Retinal pigment epithelial cell (primary cell): ENCODE results near the gene NRG4.
"Not testable (repeated sequence)": the region's sequence is repeated elsewhere in the genome, so short reads cannot be mapped to it uniquely, and the experiment has no call there.

Experiments
- DNase-seq: peaks from one replicate; pipeline ENCODE4 v3.0.0-alpha.2; 2010; ENCODE audit warnings: low read depth
- H3K4me3 ChIP-seq: 2 replicates; pipeline ENCODE4 v1.5.1; 2011; ENCODE audit warnings: mild to moderate bottlenecking, low read length, control low read depth, moderate library complexity
- TF ChIP-seq, protein P1 (sequence below): conservative IDR thresholded peaks from 2 replicates; pipeline ENCODE4 v1.5.1; 2011; ENCODE audit warnings: low read depth, low read length, control low read depth, inconsistent platforms

The NRG4 gene

GRCh38 chr15:75981149-75981815 lies 30.9 kb downstream of the NRG4 start:
- no peak for DNase-seq
- TF ChIP-seq, protein P1, sequence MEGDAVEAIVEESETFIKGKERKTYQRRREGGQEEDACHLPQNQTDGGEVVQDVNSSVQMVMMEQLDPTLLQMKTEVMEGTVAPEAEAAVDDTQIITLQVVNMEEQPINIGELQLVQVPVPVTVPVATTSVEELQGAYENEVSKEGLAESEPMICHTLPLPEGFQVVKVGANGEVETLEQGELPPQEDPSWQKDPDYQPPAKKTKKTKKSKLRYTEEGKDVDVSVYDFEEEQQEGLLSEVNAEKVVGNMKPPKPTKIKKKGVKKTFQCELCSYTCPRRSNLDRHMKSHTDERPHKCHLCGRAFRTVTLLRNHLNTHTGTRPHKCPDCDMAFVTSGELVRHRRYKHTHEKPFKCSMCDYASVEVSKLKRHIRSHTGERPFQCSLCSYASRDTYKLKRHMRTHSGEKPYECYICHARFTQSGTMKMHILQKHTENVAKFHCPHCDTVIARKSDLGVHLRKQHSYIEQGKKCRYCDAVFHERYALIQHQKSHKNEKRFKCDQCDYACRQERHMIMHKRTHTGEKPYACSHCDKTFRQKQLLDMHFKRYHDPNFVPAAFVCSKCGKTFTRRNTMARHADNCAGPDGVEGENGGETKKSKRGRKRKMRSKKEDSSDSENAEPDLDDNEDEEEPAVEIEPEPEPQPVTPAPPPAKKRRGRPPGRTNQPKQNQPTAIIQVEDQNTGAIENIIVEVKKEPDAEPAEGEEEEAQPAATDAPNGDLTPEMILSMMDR, result no peak
- H3K4me3 ChIP-seq, result no peak overlapping the region

- not testable (repeated sequence) for DNase-seq, H3K4me3 ChIP-seq
These were observed 35.5 kb downstream of the NRG4 start for GRCh38 chr15:75976766-75977165.

DNA sequence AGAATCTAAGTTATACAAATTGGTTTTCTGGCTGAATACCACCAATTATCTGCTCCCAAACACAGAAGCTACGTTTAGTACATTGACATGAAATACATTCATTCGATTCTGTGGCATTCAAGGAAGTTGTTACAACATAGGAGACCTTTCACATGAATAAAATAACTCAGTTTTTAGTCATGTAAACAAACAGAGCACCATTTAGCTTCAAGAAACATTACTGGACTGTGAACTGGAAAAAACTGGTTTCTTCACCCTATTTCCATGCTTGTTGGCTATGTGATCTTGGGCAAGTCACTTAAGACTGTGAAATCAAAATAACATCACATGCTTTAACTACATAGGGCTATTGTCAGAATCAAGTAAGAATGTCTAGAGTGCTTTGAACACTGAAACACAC lies 46.2 kb downstream of the NRG4 start:
- no peak for DNase-seq
- no peak overlapping the region for H3K4me3 ChIP-seq
- TF ChIP-seq, protein P1, result no peak

DNA sequence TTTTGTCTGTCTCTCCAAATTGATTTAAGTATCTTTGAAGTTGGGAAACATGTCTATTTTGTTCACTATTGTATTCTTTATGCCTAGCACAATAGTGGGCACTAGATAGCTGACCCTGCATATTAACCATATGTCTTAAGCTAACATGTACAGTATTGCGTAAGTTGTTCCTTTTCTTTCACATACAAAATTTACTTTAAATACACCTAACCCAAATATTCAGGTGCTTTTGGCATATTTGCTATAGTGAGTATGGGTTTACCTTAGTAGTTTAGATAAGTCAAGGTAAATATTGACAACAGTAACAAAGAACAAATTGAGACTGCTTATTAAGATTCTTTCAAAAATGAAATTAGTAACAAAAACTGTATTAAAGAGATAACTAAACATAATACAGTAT lies 50.9 kb downstream of the NRG4 start:
- no peak overlapping the region for H3K4me3 ChIP-seq
- no peak for DNase-seq
- TF ChIP-seq, protein P1, result no peak

DNA sequence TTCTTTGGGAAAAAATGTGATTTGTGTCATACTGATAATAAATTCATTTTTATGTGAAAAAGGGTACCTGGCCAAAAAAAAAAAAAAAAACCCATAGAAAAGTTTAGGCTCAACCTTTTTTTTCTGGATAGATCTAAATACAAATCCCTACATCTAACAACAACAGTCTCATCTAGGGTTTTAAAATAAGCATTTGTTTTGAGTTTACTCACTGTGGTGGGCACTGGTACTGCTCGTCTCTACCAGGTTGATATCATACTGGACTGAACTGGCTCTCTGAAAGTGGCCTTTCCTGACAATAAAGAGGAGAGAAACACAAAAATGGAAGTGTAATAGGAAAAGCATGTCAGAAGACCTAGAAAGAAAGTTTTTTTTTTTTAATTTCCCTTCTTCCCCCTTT lies 56.5 kb downstream of the NRG4 start:
- H3K4me3 ChIP-seq, result no peak overlapping the region
- TF ChIP-seq, protein P1, result no peak
- DNase-seq, result no peak

- no peak for DNase-seq
- TF ChIP-seq, protein P1, result no peak
- H3K4me3 ChIP-seq, result no peak overlapping the region
These were observed 59.7 kb downstream of the NRG4 start for GRCh38 chr15:75952525-75952924.

GRCh38 chr15:75948761-75949296 lies 63.4 kb downstream of the NRG4 start:
- no peak overlapping the region for H3K4me3 ChIP-seq
- TF ChIP-seq, protein P1, result no peak
- DNase-seq, result no peak
